Measurements from ENCODE around the gene RAPGEF2. TPM values are rescaled to one million over a fixed set of nuclear protein-coding genes. Genes with fewer than 3 reads are reported as not detected.
"Not testable (repeated sequence)": the region's sequence is repeated elsewhere in the genome, so short reads cannot be mapped to it uniquely, and the experiment has no call there.

Gene RAPGEF2
- total RNA-seq, 4 donors from 2014 or later, result 47.2 to 105 (median 50.2) TPM

- no peak for TF ChIP-seq CTCF (IDR thresholded peaks at IDR 0.05)
- no peak for DNase-seq (ENCODE audit: low spot score)
- ATAC-seq (ENCODE audit: low FRiP score), result no peak
Observed at GRCh38 chr4:159079074-159079473, 23.8 kb upstream of the RAPGEF2 start.

- no peak for ATAC-seq (ENCODE audit: low FRiP score)
- no peak for TF ChIP-seq CTCF (IDR thresholded peaks at IDR 0.05)
- no peak for DNase-seq (ENCODE audit: low spot score)
Observed at GRCh38 chr4:159086606-159087005, 16.3 kb upstream of the RAPGEF2 start.

DNA sequence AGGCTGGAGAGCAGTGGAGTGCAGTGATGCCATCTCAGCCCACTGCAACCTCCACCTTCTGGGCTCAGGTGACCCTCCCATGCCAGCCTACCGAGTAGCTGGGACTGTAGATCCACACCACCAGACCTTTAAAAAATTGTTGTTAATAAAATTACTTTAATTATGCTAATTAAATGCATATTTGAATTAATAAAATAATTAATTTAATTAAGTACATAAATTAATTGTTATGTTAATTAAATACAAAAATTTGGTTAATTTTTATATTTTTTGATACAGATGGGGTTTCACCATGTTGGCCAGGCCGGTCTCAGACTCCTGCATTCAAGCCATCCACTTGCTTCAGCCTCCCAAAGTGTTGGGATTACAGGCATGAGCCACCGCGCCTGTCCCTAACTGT lies 12.6 kb upstream of the RAPGEF2 start:
- no peak for ATAC-seq (ENCODE audit: low FRiP score)
- no peak for TF ChIP-seq CTCF (IDR thresholded peaks at IDR 0.05)
- DNase-seq (ENCODE audit: low spot score), result no peak

DNA sequence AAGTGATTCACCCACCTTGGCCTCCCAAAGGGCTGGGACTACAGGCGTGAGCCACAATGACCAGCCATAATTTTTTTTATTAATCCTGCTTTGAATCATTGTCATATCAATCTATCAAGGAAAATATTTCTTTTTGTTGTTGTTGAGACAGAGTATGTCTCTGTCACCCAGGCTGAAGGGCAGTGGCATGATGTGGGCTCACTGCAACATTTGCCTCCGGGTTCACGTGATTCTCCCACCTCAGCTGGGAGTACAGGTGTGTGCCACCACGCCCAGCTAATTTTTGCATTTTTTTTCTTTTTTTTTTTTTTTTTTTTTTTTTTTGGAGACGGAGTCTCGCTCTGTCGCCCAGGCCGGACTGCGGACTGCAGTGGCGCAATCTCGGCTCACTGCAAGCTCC lies 8.7 kb upstream of the RAPGEF2 start:
- not testable (repeated sequence) for ATAC-seq (ENCODE audit: low FRiP score)

DNA sequence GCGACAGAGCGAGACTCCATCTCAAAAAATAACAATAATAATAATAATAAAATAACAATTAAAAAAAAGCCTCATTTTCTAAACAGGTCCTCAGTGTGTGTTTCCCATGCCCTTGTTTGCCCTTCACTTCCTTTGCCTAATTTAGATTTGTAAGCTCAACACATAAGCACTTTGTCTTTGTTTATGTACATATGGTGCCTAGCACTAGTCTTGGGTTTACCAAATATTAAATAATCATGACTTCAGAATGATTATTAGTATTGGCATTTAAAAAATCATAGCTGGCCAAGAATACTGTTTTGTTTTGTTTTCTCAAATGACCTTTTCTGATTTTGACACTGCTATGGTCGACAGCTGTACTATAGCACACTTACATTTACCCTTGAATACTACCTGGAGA lies 6.4 kb upstream of the RAPGEF2 start:
- DNase-seq (ENCODE audit: low spot score), result no peak
- TF ChIP-seq CTCF (IDR thresholded peaks at IDR 0.05), result no peak
- no peak for ATAC-seq (ENCODE audit: low FRiP score)

More for the DNA sequence above, 8.7 kb upstream of the RAPGEF2 start:
- DNase-seq (ENCODE audit: low spot score), result not testable (repeated sequence)

- TF ChIP-seq CTCF (IDR thresholded peaks at IDR 0.05), result no peak
- no peak for ATAC-seq (ENCODE audit: low FRiP score)
Observed at GRCh38 chr4:159097144-159097543, 5.7 kb upstream of the RAPGEF2 start.

DNA sequence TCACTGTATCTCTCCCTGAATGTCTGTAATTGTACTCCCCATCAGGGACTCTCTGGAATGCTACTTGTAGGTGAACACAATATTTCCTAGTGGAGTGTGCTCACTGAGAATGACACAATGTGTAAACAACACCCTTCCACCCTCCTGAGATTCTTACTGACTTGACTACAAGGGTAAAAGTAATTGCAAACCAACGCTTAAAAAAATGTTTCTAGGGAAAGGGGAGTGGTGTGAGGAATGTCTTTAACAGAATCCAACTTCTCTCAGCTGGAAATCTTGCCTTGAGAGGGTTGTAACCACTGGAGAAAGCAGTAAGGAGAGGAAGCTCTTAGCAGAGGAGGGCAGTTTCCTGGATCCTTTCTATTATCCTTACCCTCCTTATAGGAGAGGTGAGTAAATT lies 5.1 kb upstream of the RAPGEF2 start:
- no peak for ATAC-seq (ENCODE audit: low FRiP score)

More at GRCh38 chr4:159097144-159097543, 5.7 kb upstream of the RAPGEF2 start:
- DNase-seq (ENCODE audit: low spot score), result no peak

More for the DNA sequence above, 5.1 kb upstream of the RAPGEF2 start:
- no peak for DNase-seq (ENCODE audit: low spot score)
- no peak for TF ChIP-seq CTCF (IDR thresholded peaks at IDR 0.05)
